ENCODE data around the gene SMIM17. TPM values are rescaled to one million over a fixed set of nuclear protein-coding genes. Genes with fewer than 3 reads are reported as not detected.

Gene SMIM17
- total and polyA plus RNA-seq, 11 donors: 0.24 to 0.72 (median 0.34) TPM; not detected in 5

DNA sequence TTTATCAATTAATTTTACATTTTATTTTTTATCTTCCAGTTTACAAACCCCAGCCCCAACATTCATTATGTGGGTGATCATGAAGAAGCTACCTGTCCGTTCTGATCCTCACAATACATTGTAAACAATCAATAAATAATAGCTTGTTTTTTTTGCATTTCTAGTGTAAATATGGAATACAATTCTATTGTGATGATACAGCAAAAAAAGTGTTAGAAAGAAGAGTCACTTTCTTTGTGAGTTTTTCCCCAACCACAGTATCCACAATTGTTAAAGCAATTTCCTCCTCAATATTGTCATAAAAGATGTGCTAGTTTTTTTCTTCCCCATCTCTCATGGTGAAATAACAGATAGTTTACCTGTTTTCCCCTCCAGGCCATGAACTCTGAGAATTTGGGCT lies 58.9 kb downstream of the SMIM17 start:
- ATAC-seq: no peak
- TF ChIP-seq POLR2A (IDR thresholded peaks at IDR 0.05): no peak
- TF ChIP-seq, protein P1, sequence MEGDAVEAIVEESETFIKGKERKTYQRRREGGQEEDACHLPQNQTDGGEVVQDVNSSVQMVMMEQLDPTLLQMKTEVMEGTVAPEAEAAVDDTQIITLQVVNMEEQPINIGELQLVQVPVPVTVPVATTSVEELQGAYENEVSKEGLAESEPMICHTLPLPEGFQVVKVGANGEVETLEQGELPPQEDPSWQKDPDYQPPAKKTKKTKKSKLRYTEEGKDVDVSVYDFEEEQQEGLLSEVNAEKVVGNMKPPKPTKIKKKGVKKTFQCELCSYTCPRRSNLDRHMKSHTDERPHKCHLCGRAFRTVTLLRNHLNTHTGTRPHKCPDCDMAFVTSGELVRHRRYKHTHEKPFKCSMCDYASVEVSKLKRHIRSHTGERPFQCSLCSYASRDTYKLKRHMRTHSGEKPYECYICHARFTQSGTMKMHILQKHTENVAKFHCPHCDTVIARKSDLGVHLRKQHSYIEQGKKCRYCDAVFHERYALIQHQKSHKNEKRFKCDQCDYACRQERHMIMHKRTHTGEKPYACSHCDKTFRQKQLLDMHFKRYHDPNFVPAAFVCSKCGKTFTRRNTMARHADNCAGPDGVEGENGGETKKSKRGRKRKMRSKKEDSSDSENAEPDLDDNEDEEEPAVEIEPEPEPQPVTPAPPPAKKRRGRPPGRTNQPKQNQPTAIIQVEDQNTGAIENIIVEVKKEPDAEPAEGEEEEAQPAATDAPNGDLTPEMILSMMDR (IDR thresholded peaks at IDR 0.05): no peak
- intact Hi-C loops (cut with DNase I): no loop called here
- Histone ChIP-seq H3K4me1 (no peaks in the 10 kb centered on the region), H3K27me3 (no peaks in the 10 kb centered on the region), H3K27ac (no peak overlapping the region), H3K4me3 (no peak overlapping the region), H3K36me3 (no peaks in the 10 kb centered on the region), H3K9me3 (peaks cover 0 to 43% (median 0%) of the 10 kb centered on the region in 12 donors)
- DNase-seq: no peak
- WGBS, 4 donors: 39 to 60% (median 46%) methylated on average over 1 of the region's 1 CpG

GRCh38 chr19:56705939-56706338 lies 63.0 kb downstream of the SMIM17 start:
- Histone ChIP-seq H3K36me3 (no peaks in the 10 kb centered on the region), H3K4me1 (no peaks in the 10 kb centered on the region), H3K4me3 (no peak overlapping the region), H3K27ac (no peak overlapping the region), H3K9me3 (peaks cover 0 to 36% (median 0%) of the 10 kb centered on the region in 12 donors), H3K27me3 (no peaks in the 10 kb centered on the region)
- 42 to 65% (median 44%) methylated on average over 1 of the region's 1 CpG for WGBS, 4 donors
- ATAC-seq: no peak
- no peak for TF ChIP-seq POLR2A (IDR thresholded peaks at IDR 0.05)
- TF ChIP-seq, protein P1 (IDR thresholded peaks at IDR 0.05): no peak
- no peak for DNase-seq
- intact Hi-C loops (cut with DNase I): no loop called here

Other genes starting within 250 kb of the SMIM17 start
- 1 to 10 TPM; 3.5 to 6.2 (median 4.7) TPM for gene ZNF582, start 249.6 kb upstream of the SMIM17 start, total RNA-seq
- 1 to 10 TPM; 6.3 to 7.2 TPM for gene ZNF582, start 249.6 kb upstream of the SMIM17 start, polyA plus RNA-seq
- 1 to 10 TPM; 4.1 to 7.9 (median 5.4) TPM for gene ZNF583, start 238.8 kb upstream of the SMIM17 start, total RNA-seq
- 1 to 10 TPM; 3.3 to 4.9 TPM for gene ZNF583, start 238.8 kb upstream of the SMIM17 start, polyA plus RNA-seq
- 1 to 10 TPM; 1.9 to 7.7 (median 4.7) TPM for gene ZNF667, start 165.8 kb upstream of the SMIM17 start, total RNA-seq
- gene ZNF667, start 165.8 kb upstream of the SMIM17 start, polyA plus RNA-seq: 1 to 10 TPM; 2.2 to 4.3 TPM
- gene ZNF471, start 135.3 kb upstream of the SMIM17 start, total RNA-seq: 1 to 10 TPM; 3.3 to 7.9 (median 4.7) TPM
- 1 to 10 TPM; 2.3 to 3.4 TPM for gene ZNF471, start 135.3 kb upstream of the SMIM17 start, polyA plus RNA-seq
- gene ZFP28, start 104.2 kb upstream of the SMIM17 start, total RNA-seq: 1 to 10 TPM; 4.1 to 7.5 (median 5.4) TPM
- 1 to 10 TPM; 3.8 to 8.6 TPM for gene ZFP28, start 104.2 kb upstream of the SMIM17 start, polyA plus RNA-seq
- gene ZNF470, start 75.7 kb upstream of the SMIM17 start, total RNA-seq: 1 to 10 TPM; 1.7 to 7.1 (median 3.2) TPM
- 1 to 10 TPM; 3.5 to 7.1 TPM for gene ZNF470, start 75.7 kb upstream of the SMIM17 start, polyA plus RNA-seq
- gene ZNF71, start 47.9 kb upstream of the SMIM17 start, total RNA-seq: 10 to 100 TPM in 1 of 9 donors, 1 to 10 TPM in 8; 5.3 to 15.3 (median 7.1) TPM
- gene ZNF71, start 47.9 kb upstream of the SMIM17 start, polyA plus RNA-seq: 10 to 100 TPM in 1 of 2 donors, 1 to 10 TPM in 1; 3.6 to 10.2 TPM
- 10 to 100 TPM in 2 of 9 donors, 1 to 10 TPM in 7; 1.9 to 16.0 (median 5.0) TPM for gene ZNF835, start 28.6 kb downstream of the SMIM17 start, total RNA-seq
- 1 to 10 TPM; 1.2 to 1.9 TPM for gene ZNF835, start 28.6 kb downstream of the SMIM17 start, polyA plus RNA-seq
- 10 to 100 TPM in 1 of 9 donors, 1 to 10 TPM in 8; 4.9 to 12.6 (median 8.6) TPM for gene PEG3, start 197.6 kb downstream of the SMIM17 start, total RNA-seq
- gene PEG3, start 197.6 kb downstream of the SMIM17 start, polyA plus RNA-seq: 1 to 10 TPM; 2.1 to 4.7 TPM
- under 1 TPM in 3 of 9 donors, not detected in 6; 0.16 to 0.26 (median 0.20) TPM for gene ZIM2, start 197.6 kb downstream of the SMIM17 start, total RNA-seq
- under 1 TPM in 1 of 2 donors, not detected in 1; 0.19 TPM for gene ZIM2, start 197.6 kb downstream of the SMIM17 start, polyA plus RNA-seq